Renal cortex interstitium (tissue), 11 donors: ENCODE data around the gene ZNF546. TPM values are rescaled to one million over a fixed set of nuclear protein-coding genes. Genes with fewer than 3 reads are reported as not detected.
"Not testable (repeated sequence)": the region's sequence is repeated elsewhere in the genome, so short reads cannot be mapped to it uniquely, and the experiment has no call there.

Experiments used
- DNase-seq, 11 donors: peaks; one replicate each; pipeline ENCODE4 v3.0.0-alpha.2; 2013; ENCODE audit warnings: low read depth in 9 of 11, low spot score in 4 of 11; ENCODE audit errors: extremely low read depth in 1 of 11
- polyA plus RNA-seq, 3 donors: library from polyadenylated mRNA; unstranded; fragments of 120-200 nt; gene quantifications; one replicate each; pipeline ENCODE4 v1.2.1, GENCODE V29; 2013; ENCODE audit not compliant: insufficient read length in 3 of 3

ZNF546 gene
- polyA plus RNA-seq, 3 donors, result 6.1 to 10.8 (median 6.2) TPM

- DNase-seq, result no peak
Observed at GRCh38 chr19:40026597-40026970, 29.7 kb downstream of the ZNF546 start.

DNA sequence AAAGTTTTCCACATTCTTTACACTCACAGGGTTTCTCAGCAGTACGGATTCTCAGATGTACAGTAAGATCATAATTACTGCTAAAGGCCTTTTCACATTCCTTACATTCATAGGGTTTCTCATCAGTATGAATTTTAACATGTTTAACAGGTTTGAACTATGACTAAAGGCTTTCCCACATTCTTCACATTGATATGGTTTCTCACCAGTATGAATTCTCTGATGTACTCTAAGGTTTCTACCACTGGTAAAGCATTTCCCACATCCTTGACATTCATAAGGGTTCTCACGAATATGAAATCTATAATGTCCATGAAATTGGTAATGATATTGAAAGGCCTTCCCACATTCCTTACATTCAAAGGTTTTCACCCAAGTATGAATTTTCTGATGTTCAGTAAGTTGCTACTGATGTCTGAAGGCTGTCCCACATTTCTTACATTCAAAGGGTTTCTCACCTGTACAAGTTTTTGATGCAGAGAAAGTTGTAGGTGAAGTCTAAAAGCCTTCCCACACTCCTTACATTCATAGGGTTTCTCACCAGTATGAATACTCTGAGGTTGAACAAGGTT is 37.2 kb downstream of the ZNF546 start:
- DNase-seq, result no peak

DNA sequence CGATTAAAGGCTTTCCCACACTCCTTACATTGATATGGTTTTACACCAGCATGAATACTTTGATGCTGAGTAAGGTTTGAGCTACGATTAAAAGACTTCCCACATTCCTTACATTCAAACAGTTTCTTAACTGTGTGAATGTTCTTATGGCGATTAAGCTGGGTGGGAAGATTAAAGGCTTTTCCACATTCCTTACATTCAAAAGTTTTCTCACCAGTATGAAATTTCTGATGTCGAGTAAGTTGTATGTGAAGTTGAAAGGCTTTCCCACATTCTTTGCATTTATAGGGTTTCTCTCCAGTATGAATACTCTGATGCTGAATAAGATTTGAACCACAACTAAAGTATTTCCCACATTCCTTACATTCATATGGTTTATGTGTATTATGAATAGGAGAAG is 39.1 kb downstream of the ZNF546 start:
- no peak for DNase-seq

- DNase-seq, result not testable (repeated sequence)
Observed at GRCh38 chr19:40038047-40038446, 41.2 kb downstream of the ZNF546 start.

GRCh38 chr19:40041718-40042117 is 44.9 kb downstream of the ZNF546 start:
- not testable (repeated sequence) for DNase-seq

DNA sequence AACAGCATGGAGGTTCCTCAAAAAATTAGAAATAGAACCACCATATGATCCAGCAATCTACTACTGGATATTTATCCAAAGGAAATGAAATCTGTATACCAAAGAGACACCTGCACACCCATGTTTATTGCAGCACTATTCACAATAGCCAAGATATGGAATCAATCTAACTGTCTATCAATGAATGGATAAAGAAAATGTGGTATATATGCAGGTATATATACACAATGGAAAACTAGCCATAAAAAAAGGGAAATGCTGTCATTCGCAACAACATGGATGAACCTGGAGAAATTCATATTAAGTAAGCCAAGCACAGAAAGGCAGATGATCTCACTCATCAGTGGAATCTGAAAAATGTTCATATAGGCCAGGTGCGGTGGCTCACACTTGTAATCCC is 56.6 kb downstream of the ZNF546 start:
- DNase-seq, result no peak

DNA sequence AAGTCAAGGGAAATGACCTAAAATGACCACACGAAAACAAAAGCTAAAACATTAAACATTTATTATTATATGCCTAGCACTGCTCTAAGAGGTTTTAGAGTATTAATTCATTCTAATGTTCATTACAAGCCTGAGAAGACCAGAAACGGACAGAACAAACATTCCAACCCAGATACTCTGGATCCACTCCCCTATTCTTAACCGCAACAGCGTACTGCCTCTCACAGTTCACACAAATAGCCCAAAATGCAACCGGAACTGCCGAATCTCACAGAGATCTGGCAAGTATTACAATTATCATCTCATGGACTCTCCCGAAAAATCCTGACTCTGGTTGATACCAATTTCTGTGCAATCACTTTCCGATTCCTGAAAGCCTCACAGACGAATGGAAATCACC is 57.8 kb downstream of the ZNF546 start:
- DNase-seq, result no peak

DNA sequence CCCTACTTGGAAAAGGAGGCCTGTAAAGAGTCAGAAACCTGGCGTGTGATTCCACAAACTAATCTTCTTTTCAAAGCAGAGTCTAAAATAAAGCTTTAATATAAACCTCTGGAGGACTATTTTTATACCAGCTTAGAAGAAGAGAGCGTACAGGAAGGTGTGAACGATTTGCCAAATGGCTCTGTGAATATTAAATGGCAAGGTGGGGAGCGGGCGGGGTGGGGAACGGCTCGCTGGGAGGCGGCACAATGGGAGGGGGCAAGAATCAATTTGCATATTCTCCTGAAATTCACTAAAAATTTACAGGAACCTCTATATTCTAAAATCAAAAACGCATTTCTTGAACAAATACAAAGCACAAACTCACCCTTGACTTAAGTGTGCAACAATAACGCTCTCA is 58.2 kb downstream of the ZNF546 start:
- DNase-seq, result no peak

DNA sequence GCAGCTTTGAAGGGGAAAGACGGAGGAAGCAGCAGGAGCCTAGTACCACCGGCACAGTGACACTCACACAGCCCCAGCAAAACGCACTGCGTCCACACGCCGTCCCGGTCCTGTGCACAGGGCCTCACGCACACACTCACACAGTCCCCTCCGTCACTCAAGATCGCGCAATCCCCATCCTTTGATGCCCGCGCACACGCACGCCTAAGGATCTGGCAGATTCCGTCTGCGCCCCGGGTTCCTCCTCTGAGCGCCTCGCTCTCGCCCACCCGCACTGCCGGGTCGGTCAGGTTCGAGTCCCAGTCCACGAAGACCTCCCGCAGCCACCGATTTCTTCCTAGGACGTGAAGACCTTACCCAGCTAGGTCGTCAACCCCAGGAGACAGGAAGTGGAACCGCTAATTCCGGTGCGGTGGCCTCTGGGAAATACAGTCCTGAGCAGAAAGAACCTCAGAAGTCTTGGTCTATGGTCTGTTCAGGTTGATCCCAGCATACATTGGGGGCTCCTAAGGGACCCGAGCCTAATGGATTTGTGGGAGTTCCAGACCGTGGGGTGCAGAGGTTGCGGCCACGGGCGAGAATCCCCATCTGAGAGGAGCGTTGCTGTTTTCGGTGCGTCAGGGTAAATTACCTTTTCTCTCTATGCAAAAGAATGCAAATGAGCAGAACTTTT is 59.1 kb downstream of the ZNF546 start, which contains the start of gene ZNF780B:
ZNF780B (minus strand) TSS at position 400 of the 673 bp plus-strand sequence. CDS start 5,899 bp downstream, outside the sequence.
- peak; percentile 35 to 68 (median 50) for DNase-seq

- no peak for DNase-seq
Observed at GRCh38 chr19:40056505-40056904, 59.6 kb downstream of the ZNF546 start.

GRCh38 chr19:40057166-40057565 is 60.3 kb downstream of the ZNF546 start:
- no peak for DNase-seq

- DNase-seq, result no peak
Observed at GRCh38 chr19:40059624-40060023, 62.8 kb downstream of the ZNF546 start.

DNA sequence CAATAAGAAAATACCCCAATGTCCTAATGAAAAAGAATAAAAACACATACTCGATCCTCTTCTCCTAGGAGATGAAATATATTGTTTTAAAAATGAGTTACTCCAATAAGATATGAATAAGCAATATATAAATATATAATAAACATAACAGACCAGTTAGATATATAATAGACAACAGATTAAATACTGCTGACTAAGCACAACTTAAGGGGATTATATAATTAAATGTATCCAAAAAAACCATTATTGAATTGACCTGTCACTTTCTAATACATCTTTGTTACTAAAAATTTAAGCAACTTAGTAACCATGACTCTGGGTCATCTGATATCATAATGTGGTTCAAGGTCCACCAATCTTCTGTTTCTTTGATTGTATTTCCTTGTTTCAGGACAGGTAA is 73.2 kb downstream of the ZNF546 start:
- DNase-seq, result no peak

Other genes starting within 250 kb of the ZNF546 start
- gene LEUTX, start 218.2 kb upstream of the ZNF546 start, polyA plus RNA-seq, result not detected
- 10 to 100 TPM; 31.3 to 37.5 (median 36.1) TPM for gene DYRK1B, start 162.9 kb upstream of the ZNF546 start, polyA plus RNA-seq
- 100 to 1,000 TPM; 288 to 390 (median 331) TPM for gene FBL, start 150.7 kb upstream of the ZNF546 start, polyA plus RNA-seq
- 10 to 100 TPM in 1 of 3 donors, 1 to 10 TPM in 2; 5.7 to 13.2 (median 9.4) TPM for gene FCGBP, start 62.4 kb upstream of the ZNF546 start, polyA plus RNA-seq
- gene PSMC4, start 25.9 kb upstream of the ZNF546 start, polyA plus RNA-seq, result 100 to 1,000 TPM in 2 of 3 donors, 10 to 100 TPM in 1; 83.5 to 104 (median 101) TPM
- 10 to 100 TPM; 22.8 to 42.6 (median 25.5) TPM for gene ZNF780B, start 59.2 kb downstream of the ZNF546 start, polyA plus RNA-seq
- 10 to 100 TPM; 18.7 to 20.3 (median 19.7) TPM for gene ZNF780A, start 93.9 kb downstream of the ZNF546 start, polyA plus RNA-seq
- gene MAP3K10, start 194.4 kb downstream of the ZNF546 start, polyA plus RNA-seq, result 10 to 100 TPM in 2 of 3 donors, 1 to 10 TPM in 1; 9.2 to 19.6 (median 17.4) TPM
- gene TTC9B, start 221.3 kb downstream of the ZNF546 start, polyA plus RNA-seq, result under 1 TPM; 0.11 to 0.26 (median 0.12) TPM
- gene CCNP, start 229.6 kb downstream of the ZNF546 start, polyA plus RNA-seq, result 1 to 10 TPM; 1.1 to 2.3 (median 1.2) TPM